ENCODE results near the gene ORM2. TPM values are rescaled to one million over a fixed set of nuclear protein-coding genes. Genes with fewer than 3 reads are reported as not detected.

Gene ORM2
- total RNA-seq, 2 donors from 2014 or later: 0.91 to 1.9 TPM

- no peak overlapping the region for H3K27ac ChIP-seq
- H3K4me1 ChIP-seq (replicated peaks): no peaks in the 10 kb centered on the region
- no peaks in the 10 kb centered on the region for H3K9me3 ChIP-seq
- H3K36me3 ChIP-seq: no peaks in the 10 kb centered on the region
- no peak for TF ChIP-seq CTCF (IDR thresholded peaks at IDR 0.05)
- no peak for TF ChIP-seq POLR2AphosphoS5 (IDR thresholded peaks at IDR 0.05)
- no peak for TF ChIP-seq POLR2A (IDR thresholded peaks at IDR 0.05)
- DNase-seq (ENCODE audit: low spot score): no peak
- H3K27me3 ChIP-seq (replicated peaks; ENCODE audit: insufficient read depth): no peaks in the 10 kb centered on the region
- 85% methylated on average over 10 of the region's 10 CpGs for WGBS
- intact Hi-C loops (cut with DNase I): no loop called here
- no peak overlapping the region for H3K4me3 ChIP-seq
These were observed 43.5 kb upstream of the ORM2 start for GRCh38 chr9:114286146-114286679.

DNA sequence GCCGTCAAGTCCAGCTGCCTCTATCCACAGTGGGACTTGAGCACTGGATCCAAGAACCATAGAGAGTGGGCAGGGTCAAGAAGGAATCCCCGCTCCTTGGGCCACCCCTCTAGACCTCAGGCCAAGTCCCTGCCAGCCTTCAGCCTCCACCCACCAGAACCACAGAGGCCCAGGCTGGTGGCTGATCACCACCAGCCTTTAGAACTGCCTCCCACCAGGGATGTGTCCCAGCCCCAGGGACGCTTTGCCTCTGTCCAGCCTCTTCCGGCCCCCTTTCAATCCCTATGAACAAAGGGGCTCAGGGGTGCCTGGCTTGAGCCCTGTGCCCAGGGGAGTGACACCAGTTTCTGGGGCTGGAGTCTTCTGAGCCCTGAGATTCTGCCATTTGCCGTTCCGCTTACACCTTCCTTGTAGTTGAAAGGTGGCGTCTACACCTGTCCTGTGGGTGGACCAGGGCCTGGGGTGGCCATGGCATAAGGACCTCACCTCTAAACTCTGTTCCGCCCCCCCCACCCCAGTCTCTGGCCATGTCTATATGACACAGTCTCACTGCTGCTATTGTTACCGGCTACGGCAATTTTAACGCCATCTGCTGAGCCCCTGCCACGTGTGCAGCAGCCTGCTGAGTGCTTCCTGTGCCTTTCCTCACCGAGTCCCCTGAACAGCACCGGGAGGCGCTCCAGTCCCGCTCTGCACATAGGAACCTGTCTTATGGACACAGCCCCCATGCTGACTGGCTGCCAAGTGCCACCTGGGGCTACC lies 42.5 kb upstream of the ORM2 start:
- H3K4me3 ChIP-seq: no peak overlapping the region
- no peaks in the 10 kb centered on the region for H3K27me3 ChIP-seq (replicated peaks; ENCODE audit: insufficient read depth)
- DNase-seq (ENCODE audit: low spot score): no peak
- no peaks in the 10 kb centered on the region for H3K36me3 ChIP-seq
- no peaks in the 10 kb centered on the region for H3K4me1 ChIP-seq (replicated peaks)
- H3K27ac ChIP-seq: no peak overlapping the region
- 82% methylated on average over 16 of the region's 16 CpGs for WGBS
- intact Hi-C loops (cut with DNase I): no loop called here
- TF ChIP-seq POLR2A (IDR thresholded peaks at IDR 0.05) (no peak), CTCF (IDR thresholded peaks at IDR 0.05) (no peak), POLR2AphosphoS5 (IDR thresholded peaks at IDR 0.05) (no peak)
- H3K9me3 ChIP-seq: no peaks in the 10 kb centered on the region

GRCh38 chr9:114287763-114288192 lies 41.9 kb upstream of the ORM2 start:
- H3K9me3 ChIP-seq: no peaks in the 10 kb centered on the region
- intact Hi-C loops (cut with DNase I): loop anchor here (2.0 kb wide), 1 partner anchor 175 kb away; no protein-coding TSS in a partner anchor
- WGBS: 77% methylated on average over 15 of the region's 15 CpGs
- H3K4me1 ChIP-seq (replicated peaks): no peaks in the 10 kb centered on the region
- no peak for DNase-seq (ENCODE audit: low spot score)
- H3K27ac ChIP-seq: no peak overlapping the region
- H3K36me3 ChIP-seq: no peaks in the 10 kb centered on the region
- H3K4me3 ChIP-seq: no peak overlapping the region
- no peak for TF ChIP-seq POLR2A (IDR thresholded peaks at IDR 0.05)
- TF ChIP-seq CTCF (IDR thresholded peaks at IDR 0.05): no peak
- TF ChIP-seq POLR2AphosphoS5 (IDR thresholded peaks at IDR 0.05): no peak
- no peaks in the 10 kb centered on the region for H3K27me3 ChIP-seq (replicated peaks; ENCODE audit: insufficient read depth)

GRCh38 chr9:114288193-114289091 lies 41.2 kb upstream of the ORM2 start:
- H3K36me3 ChIP-seq: no peaks in the 10 kb centered on the region
- no peak for DNase-seq (ENCODE audit: low spot score)
- 51% methylated on average over 23 of the region's 23 CpGs for WGBS
- H3K9me3 ChIP-seq: no peaks in the 10 kb centered on the region
- no peak overlapping the region for H3K4me3 ChIP-seq
- no peak overlapping the region for H3K27ac ChIP-seq
- H3K4me1 ChIP-seq (replicated peaks): no peaks in the 10 kb centered on the region
- no peak for TF ChIP-seq CTCF (IDR thresholded peaks at IDR 0.05)
- TF ChIP-seq POLR2A (IDR thresholded peaks at IDR 0.05): no peak
- no peak for TF ChIP-seq POLR2AphosphoS5 (IDR thresholded peaks at IDR 0.05)
- intact Hi-C loops (cut with DNase I): loop anchor here (2.0 kb wide), 1 partner anchor 176 kb away; no protein-coding TSS in a partner anchor
- no peaks in the 10 kb centered on the region for H3K27me3 ChIP-seq (replicated peaks; ENCODE audit: insufficient read depth)
